Kidney (tissue), 14 donors: ENCODE results near the gene NUCB1. TPM values are rescaled to one million over a fixed set of nuclear protein-coding genes. Genes with fewer than 3 reads are reported as not detected.

Source experiments
- DNase-seq, 5 donors: peaks; one replicate each; pipeline ENCODE4 v3.0.0-alpha.2; 2013 to 2020
- FAIRE-seq: peaks from 2 replicates; lab custom pipeline; 2012; peaks lifted over from hg19 to GRCh38; lab: Jason Lieb, UNC
- H3K27ac ChIP-seq, 2 donors: one replicate each; pipeline ENCODE4 v1.7.0; 2013; ENCODE audit warnings: low read depth in 2 of 2, low read length in 2 of 2, inconsistent platforms in 1 of 2
- H3K27me3 ChIP-seq: one replicate; pipeline ENCODE4 v1.7.1; 2013; ENCODE audit warnings: low read length, inconsistent platforms; ENCODE audit not compliant: control insufficient read depth, insufficient read depth
- H3K36me3 ChIP-seq, 3 donors: one replicate each; pipeline versions ENCODE4 v1.7.0 to v1.7.1; 2013; ENCODE audit warnings: low read length in 3 of 3, control low read depth in 1 of 3, inconsistent platforms in 1 of 3; ENCODE audit not compliant: insufficient read depth in 3 of 3, control insufficient read depth in 2 of 3
- H3K4me1 ChIP-seq, 3 donors: one replicate each; pipeline versions ENCODE4 v1.7.0 to v1.7.1; 2013; ENCODE audit warnings: low read length in 3 of 3, inconsistent platforms in 1 of 3, low read depth in 1 of 3; ENCODE audit not compliant: control insufficient read depth in 2 of 3, insufficient read depth in 2 of 3
- H3K4me3 ChIP-seq, 3 donors: one replicate each; pipeline versions ENCODE4 v1.7.0 to v1.8.1; 2013; ENCODE audit warnings: low read length in 3 of 3, control low read depth in 1 of 3, inconsistent platforms in 1 of 3
- H3K9ac ChIP-seq, 3 donors: one replicate each; pipeline versions ENCODE4 v1.7.0 to v1.7.1; 2013; ENCODE audit warnings: low read length in 3 of 3, control low read depth in 1 of 3, inconsistent platforms in 1 of 3
- H3K9me3 ChIP-seq, 3 donors: one replicate each; pipeline versions ENCODE4 v1.7.0 to v1.7.1; 2013; ENCODE audit warnings: low read length in 3 of 3, control low read depth in 1 of 3, inconsistent platforms in 1 of 3; ENCODE audit not compliant: control insufficient read depth in 2 of 3, insufficient read depth in 1 of 3
- intact Hi-C: fragments of 100-400 bp; cut with DNase I; formaldehyde crosslinking; loops from one replicate; pipeline ENCODE4 v1.11.1; 2022
- polyA plus RNA-seq: library from polyadenylated mRNA; stranded (reverse); fragments of 350-450 nt; fragmentation: Illumina TruSeq; extraction: RNeasy Lipid Tissue Mini Kit (QIAGEN cat#74804); gene quantifications from one replicate; pipeline ENCODE4 v1.2.3, GENCODE V29; 2014; ENCODE audit warnings: low read depth, low replicate concordance; ENCODE audit not compliant: insufficient read depth
- total RNA-seq: library from RNA; stranded (reverse); fragmentation: NEBNext Ultra II Directional; extraction: Animal tissue kit (Norgen Biotek cat#: 25700); gene quantifications from one replicate; pipeline ENCODE4 v1.2.1, GENCODE V29; 2021
- TF ChIP-seq, protein P1 (sequence below): IDR thresholded peaks from 3 replicates; pipeline ENCODE4 v1.5.1; 2012; ENCODE audit warnings: mild to moderate bottlenecking, moderate library complexity, borderline replicate concordance; ENCODE audit not compliant: insufficient read depth; ENCODE audit errors: extremely low read depth
- donor health status: control.
- donor health status: control.
- donor health status: control.
- donor health status: control.
- donor health status: control.
- donor health status: DM: yes; HTN: yes; CAD: no.
- donor health status: Normal renal cell carcinoma (clear cell type).

The NUCB1 gene
- total and polyA plus RNA-seq, 2 donors from 2014 or later = 265 to 503 TPM

DNA sequence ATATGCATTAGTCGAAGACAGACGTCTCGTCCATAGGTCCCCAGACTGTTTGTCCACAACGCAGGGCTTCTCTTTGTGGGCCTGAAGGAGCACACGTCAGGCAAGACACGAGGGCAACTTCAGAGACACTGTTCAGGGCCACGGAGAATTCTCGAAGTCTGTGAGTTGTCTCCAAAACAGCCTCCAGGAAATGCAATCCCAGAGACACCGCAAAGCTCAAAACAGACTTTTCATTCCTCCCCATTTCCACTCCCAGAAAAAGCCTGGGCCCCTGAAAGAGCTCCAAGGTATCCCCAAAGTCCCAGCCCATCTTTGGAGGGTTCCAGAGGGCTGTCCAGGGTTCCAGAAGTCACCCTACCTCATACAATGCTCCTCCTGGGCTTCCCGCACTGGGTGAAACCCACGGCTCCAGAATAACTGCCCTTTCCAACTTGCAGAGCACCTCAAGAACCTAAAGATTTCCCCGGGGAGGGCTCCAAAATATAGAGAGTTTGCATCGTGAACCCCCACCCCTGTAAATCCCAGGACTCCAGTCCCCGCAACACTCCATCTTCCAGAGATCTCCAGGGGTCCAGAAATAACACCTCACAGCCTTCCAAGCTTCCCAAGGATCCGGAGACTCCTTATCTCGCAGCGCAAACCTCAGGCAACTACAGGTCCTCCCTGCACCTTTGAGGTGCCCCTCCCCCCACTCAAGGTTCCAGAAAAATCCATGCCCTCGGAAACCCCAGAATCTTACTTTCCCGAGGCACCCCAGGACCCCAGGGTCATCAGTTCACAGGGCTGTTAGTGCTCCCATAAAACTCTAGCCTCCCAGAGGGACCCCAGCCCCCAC lies 64.3 kb downstream of the NUCB1 start:
- intact Hi-C loops = no loop called here
- peak overlapping the region in 2 of 3 donors; percentile 57 to 73 for H3K4me3 ChIP-seq
- TF ChIP-seq, protein P1, sequence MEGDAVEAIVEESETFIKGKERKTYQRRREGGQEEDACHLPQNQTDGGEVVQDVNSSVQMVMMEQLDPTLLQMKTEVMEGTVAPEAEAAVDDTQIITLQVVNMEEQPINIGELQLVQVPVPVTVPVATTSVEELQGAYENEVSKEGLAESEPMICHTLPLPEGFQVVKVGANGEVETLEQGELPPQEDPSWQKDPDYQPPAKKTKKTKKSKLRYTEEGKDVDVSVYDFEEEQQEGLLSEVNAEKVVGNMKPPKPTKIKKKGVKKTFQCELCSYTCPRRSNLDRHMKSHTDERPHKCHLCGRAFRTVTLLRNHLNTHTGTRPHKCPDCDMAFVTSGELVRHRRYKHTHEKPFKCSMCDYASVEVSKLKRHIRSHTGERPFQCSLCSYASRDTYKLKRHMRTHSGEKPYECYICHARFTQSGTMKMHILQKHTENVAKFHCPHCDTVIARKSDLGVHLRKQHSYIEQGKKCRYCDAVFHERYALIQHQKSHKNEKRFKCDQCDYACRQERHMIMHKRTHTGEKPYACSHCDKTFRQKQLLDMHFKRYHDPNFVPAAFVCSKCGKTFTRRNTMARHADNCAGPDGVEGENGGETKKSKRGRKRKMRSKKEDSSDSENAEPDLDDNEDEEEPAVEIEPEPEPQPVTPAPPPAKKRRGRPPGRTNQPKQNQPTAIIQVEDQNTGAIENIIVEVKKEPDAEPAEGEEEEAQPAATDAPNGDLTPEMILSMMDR = no peak
- H3K36me3 ChIP-seq = peaks cover 3 to 35% (median 4%) of the 10 kb centered on the region in 3 donors
- H3K9ac ChIP-seq = peak overlapping the region in 2 of 3 donors; percentile 41 to 74
- DNase-seq (peak in 2 of 5 donors; percentile 51 to 52), FAIRE-seq (no peak)
- H3K27ac ChIP-seq = peak overlapping the region; percentile 92 to 95
- no peaks in the 10 kb centered on the region for H3K27me3 ChIP-seq
- no peaks in the 10 kb centered on the region for H3K9me3 ChIP-seq
- peaks cover 0 to 29% (median 21%) of the 10 kb centered on the region in 3 donors for H3K4me1 ChIP-seq

DNA sequence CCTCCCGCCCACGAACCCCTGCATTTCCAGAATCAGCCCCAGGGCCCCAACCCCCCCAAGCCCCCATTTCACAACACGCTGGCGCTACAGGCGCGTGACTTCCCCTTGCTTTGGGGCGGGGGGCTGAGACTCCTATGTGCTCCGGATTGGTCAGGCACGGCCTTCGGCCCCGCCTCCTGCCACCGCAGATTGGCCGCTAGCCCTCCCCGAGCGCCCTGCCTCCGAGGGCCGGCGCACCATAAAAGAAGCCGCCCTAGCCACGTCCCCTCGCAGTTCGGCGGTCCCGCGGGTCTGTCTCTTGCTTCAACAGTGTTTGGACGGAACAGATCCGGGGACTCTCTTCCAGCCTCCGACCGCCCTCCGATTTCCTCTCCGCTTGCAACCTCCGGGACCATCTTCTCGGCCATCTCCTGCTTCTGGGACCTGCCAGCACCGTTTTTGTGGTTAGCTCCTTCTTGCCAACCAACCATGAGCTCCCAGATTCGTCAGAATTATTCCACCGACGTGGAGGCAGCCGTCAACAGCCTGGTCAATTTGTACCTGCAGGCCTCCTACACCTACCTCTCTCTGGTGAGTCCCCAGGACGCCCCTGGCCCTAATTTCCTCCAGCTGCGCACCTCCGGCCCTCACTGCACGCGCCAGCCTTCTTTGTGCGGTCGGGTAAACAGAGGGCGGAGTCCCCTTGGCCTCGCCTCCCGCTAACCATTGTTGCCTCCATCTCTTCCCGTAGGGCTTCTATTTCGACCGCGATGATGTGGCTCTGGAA lies 65.1 kb downstream of the NUCB1 start, which contains the start of gene FTL:
FTL (plus strand) TSS at position 270 of the 766 bp plus-strand sequence; CDS start at position 469, 199 bp downstream.
- TF ChIP-seq, protein P1 = no peak
- peaks cover 0 to 29% (median 21%) of the 10 kb centered on the region in 3 donors for H3K4me1 ChIP-seq
- no peaks in the 10 kb centered on the region for H3K27me3 ChIP-seq
- FAIRE-seq (peak; percentile 69), DNase-seq (peak; percentile 96 to 99 (median 97))
- intact Hi-C loops = no loop called here
- peak within 1 kb of the TSS; percentile 94 to 95 for H3K27ac ChIP-seq
- H3K36me3 ChIP-seq = peaks cover 3 to 42% (median 4%) of the 10 kb centered on the region in 3 donors
- peak within 1 kb of the TSS; percentile 52 to 79 (median 74) for H3K9ac ChIP-seq
- no peaks in the 10 kb centered on the region for H3K9me3 ChIP-seq
- H3K4me3 ChIP-seq = peak within 1 kb of the TSS; percentile 86 to 98 (median 96)

DNA sequence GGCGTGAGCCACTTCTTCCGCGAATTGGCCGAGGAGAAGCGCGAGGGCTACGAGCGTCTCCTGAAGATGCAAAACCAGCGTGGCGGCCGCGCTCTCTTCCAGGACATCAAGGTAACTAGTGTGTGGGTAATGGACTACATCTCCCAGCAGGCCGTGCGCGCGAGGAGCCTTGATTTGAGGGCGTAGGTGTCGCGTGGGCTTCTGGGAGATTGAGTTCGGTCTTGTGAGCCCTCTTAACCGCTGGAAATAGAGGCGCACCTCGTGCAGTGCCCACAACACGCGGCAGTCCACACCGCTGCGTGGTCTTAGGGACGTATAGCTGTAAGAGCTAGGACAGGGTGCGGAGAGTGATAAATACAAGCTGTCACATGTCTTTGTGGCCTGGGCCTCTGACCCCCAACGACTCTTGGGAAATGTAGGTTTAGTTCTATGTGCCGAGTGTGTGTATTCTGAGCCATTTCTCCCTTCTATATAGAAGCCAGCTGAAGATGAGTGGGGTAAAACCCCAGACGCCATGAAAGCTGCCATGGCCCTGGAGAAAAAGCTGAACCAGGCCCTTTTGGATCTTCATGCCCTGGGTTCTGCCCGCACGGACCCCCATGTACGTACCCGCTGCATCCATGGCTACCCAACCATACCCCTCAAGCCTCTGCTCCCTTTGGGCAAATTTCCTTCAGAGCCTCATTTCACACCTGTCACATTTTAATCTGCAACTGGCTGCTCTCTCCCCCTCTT lies 65.9 kb downstream of the NUCB1 start:
- Histone ChIP-seq H3K36me3 (peaks cover 3 to 46% (median 4%) of the 10 kb centered on the region in 3 donors), H3K4me3 (peak overlapping the region; percentile 86 to 98 (median 96)), H3K4me1 (peaks cover 0 to 28% (median 22%) of the 10 kb centered on the region in 3 donors), H3K9ac (peak overlapping the region; percentile 52 to 79 (median 74)), H3K9me3 (no peaks in the 10 kb centered on the region), H3K27ac (peak overlapping the region; percentile 94 to 95), H3K27me3 (no peaks in the 10 kb centered on the region)
- FAIRE-seq (no peak), DNase-seq (peak; percentile 92 to 96 (median 96))
- intact Hi-C loops = no loop called here
- TF ChIP-seq, protein P1 = no peak
